ENCODE results near the gene HCFC1. TPM values are rescaled to one million over a fixed set of nuclear protein-coding genes. Genes with fewer than 3 reads are reported as not detected.

The HCFC1 gene
- total RNA-seq, 1 donor from 2014 or later, result 74.6 TPM

GRCh38 chrX:153991013-153991580, 19.5 kb upstream of the HCFC1 start:
- Mint-ChIP-seq H3K36me3 (ENCODE audit: low read depth, unreplicated experiment) (no peaks in the 10 kb centered on the region), H3K9me3 (ENCODE audit: unreplicated experiment) (no peaks in the 10 kb centered on the region)

GRCh38 chrX:153989973-153990655, 18.5 kb upstream of the HCFC1 start:
- Mint-ChIP-seq H3K27me3 (ENCODE audit: unreplicated experiment) (peaks cover 4% of the 10 kb centered on the region), H3K9me3 (ENCODE audit: unreplicated experiment) (no peaks in the 10 kb centered on the region), H3K4me1 (ENCODE audit: unreplicated experiment) (no peaks in the 10 kb centered on the region)

More at GRCh38 chrX:153991013-153991580, 19.5 kb upstream of the HCFC1 start:
- Mint-ChIP-seq H3K4me1 (ENCODE audit: unreplicated experiment) (no peaks in the 10 kb centered on the region), H3K27me3 (ENCODE audit: unreplicated experiment) (peaks cover 3% of the 10 kb centered on the region), H3K4me3 (ENCODE audit: unreplicated experiment) (no peak overlapping the region), H3K27ac (ENCODE audit: unreplicated experiment) (no peak overlapping the region)
- DNase-seq (ENCODE audit: low spot score), result no peak
- TF ChIP-seq CTCF (IDR thresholded peaks at IDR 0.05; ENCODE audit: unreplicated experiment), result no peak

GRCh38 chrX:153988493-153988892, 16.9 kb upstream of the HCFC1 start:
- no peak for TF ChIP-seq CTCF (IDR thresholded peaks at IDR 0.05; ENCODE audit: unreplicated experiment)
- no peak overlapping the region for H3K27ac Mint-ChIP-seq (ENCODE audit: unreplicated experiment)
- H3K27me3 Mint-ChIP-seq (ENCODE audit: unreplicated experiment), result peaks cover 4% of the 10 kb centered on the region
- peaks cover 4% of the 10 kb centered on the region for H3K4me1 Mint-ChIP-seq (ENCODE audit: unreplicated experiment)
- DNase-seq (ENCODE audit: low spot score), result no peak
- no peak overlapping the region for H3K4me3 Mint-ChIP-seq (ENCODE audit: unreplicated experiment)
- no peaks in the 10 kb centered on the region for H3K9me3 Mint-ChIP-seq (ENCODE audit: unreplicated experiment)
- no peaks in the 10 kb centered on the region for H3K36me3 Mint-ChIP-seq (ENCODE audit: low read depth, unreplicated experiment)

More at GRCh38 chrX:153989973-153990655, 18.5 kb upstream of the HCFC1 start:
- H3K36me3 Mint-ChIP-seq (ENCODE audit: low read depth, unreplicated experiment), result no peaks in the 10 kb centered on the region
- TF ChIP-seq CTCF (IDR thresholded peaks at IDR 0.05; ENCODE audit: unreplicated experiment), result no peak
- no peak overlapping the region for H3K4me3 Mint-ChIP-seq (ENCODE audit: unreplicated experiment)
- DNase-seq (ENCODE audit: low spot score), result no peak
- H3K27ac Mint-ChIP-seq (ENCODE audit: unreplicated experiment), result no peak overlapping the region

DNA sequence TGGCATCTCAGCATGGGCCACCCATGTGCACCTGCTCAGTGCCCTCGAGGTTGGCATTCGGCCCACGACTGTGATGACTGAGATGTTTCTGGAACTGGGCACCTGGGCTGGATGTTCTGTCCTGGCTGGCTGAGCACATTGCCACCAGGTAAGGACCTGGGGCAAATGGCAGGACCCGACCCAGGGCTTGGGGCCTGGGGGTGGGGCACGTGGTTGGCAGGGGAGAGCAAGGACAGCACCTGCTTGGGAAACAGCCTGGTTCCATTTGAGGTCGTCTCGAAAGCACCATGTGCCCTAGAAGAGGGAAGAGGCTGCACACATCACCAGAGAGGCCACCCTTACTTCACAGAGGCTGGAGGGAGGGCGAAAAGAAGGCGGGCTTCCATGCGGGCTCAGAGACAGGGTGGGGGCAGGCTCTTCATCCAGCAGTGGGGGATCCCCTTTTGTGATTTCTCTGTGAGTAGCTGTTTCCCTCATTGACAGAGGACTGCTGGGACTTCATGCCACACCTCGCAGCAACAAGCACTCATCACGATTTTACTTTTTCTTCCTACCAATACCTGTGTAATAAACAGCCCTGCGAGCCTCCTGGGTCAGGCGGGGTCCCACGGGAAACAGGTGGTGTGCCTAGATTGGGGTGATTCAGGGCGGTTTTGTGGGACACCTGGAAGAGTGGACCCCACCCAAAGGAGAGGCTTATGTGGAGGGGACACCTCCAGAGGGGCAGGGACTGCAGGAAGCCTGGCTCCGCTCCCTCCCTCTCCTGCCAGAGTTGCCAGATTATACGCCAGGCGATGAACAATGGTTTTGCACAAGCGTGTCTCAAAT, 12.9 kb upstream of the HCFC1 start:
- peaks cover 4% of the 10 kb centered on the region for H3K4me1 Mint-ChIP-seq (ENCODE audit: unreplicated experiment)
- no peaks in the 10 kb centered on the region for H3K9me3 Mint-ChIP-seq (ENCODE audit: unreplicated experiment)
- H3K27me3 Mint-ChIP-seq (ENCODE audit: unreplicated experiment), result peaks cover 4% of the 10 kb centered on the region
- H3K36me3 Mint-ChIP-seq (ENCODE audit: low read depth, unreplicated experiment), result no peaks in the 10 kb centered on the region
- no peak overlapping the region for H3K4me3 Mint-ChIP-seq (ENCODE audit: unreplicated experiment)
- no peak overlapping the region for H3K27ac Mint-ChIP-seq (ENCODE audit: unreplicated experiment)
- TF ChIP-seq CTCF (IDR thresholded peaks at IDR 0.05; ENCODE audit: unreplicated experiment), result no peak
- DNase-seq (ENCODE audit: low spot score), result no peak
